Erythroblast (primary cell): ENCODE results near the gene CMTR1.

Experiments used
- GATA1 ChIP-seq: IDR thresholded peaks from 2 replicates; pipeline ENCODE4 v1.6.1; 2011; ENCODE audit warnings: low read depth, mild to moderate bottlenecking, control low read depth, low read length, moderate library complexity
- POLR2A ChIP-seq: IDR thresholded peaks from 2 replicates; pipeline ENCODE4 v1.6.1; 2011; ENCODE audit warnings: mild to moderate bottlenecking, low read length

GRCh38 chr6:37483917-37484785 lies 51.1 kb downstream of the CMTR1 start:
- TF ChIP-seq POLR2A = no peak
- TF ChIP-seq GATA1 = no peak
